IPS DF 19.7 (cell line): ENCODE results near the gene PSMB10.
"Not testable (repeated sequence)": the region's sequence is repeated elsewhere in the genome, so short reads cannot be mapped to it uniquely, and the experiment has no call there.

ENCODE experiments used
- DNase-seq: peaks from one replicate; pipeline ENCODE4 v3.0.0-alpha.2; 2013; ENCODE audit warnings: low read depth, low spot score

The PSMB10 gene

DNA sequence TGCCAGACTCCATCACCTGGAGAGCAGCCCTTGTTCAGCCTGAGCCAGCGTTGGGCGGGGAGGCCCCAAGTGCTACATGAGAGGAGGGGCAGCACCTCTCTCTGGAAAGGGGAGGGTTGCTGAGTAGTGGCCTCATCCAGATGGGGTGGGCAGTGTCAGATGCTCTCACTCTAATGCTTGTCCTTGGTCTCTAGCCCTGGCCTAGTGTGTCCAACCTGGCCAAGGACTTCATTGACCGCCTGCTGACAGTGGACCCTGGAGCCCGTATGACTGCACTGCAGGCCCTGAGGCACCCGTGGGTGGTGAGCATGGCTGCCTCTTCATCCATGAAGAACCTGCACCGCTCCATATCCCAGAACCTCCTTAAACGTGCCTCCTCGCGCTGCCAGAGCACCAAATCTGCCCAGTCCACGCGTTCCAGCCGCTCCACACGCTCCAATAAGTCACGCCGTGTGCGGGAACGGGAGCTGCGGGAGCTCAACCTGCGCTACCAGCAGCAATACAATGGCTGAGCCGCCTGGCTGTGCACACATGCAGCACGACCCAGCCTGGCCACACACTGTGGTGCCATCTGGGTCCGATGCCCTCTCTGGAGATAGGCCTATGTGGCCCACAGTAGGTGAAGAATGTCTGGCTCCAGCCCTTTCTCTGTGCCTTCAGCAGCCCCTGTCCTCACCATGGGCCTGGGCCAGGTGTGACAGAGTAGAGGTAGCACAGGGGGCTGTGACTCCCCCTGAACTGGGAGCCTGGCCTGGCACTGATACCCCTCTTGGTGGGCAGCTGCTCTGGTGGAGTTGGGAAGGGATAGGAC lies 9.3 kb downstream of the PSMB10 start:
- no peak for DNase-seq

DNA sequence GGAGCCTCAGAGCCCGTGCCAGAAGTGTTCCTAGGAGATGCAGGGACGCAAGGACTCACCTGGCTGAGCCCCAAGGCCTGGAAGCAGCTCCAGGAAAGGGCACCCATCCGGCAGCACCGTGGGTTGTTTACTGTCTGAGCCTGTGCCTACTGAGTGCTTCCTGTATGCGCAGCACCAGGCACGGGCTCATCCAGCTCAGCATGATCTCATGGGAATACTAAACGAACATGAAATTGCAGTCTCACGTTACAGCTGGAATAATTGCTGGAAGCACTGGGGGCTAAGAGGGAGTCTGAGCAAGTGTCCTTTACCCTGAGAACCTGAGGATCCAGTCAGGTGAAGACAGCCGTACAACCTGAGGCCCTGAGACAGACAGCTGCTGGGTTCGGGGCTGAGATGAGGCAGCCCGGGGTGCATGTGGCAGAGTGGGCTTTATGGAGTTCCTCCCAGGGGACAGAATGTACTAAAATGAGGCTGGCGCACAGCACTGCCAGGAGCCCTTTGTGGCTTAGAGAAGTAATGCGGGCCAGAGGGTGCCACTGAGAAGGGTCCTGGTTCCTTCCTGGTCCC lies 10.4 kb downstream of the PSMB10 start:
- DNase-seq, result no peak

DNA sequence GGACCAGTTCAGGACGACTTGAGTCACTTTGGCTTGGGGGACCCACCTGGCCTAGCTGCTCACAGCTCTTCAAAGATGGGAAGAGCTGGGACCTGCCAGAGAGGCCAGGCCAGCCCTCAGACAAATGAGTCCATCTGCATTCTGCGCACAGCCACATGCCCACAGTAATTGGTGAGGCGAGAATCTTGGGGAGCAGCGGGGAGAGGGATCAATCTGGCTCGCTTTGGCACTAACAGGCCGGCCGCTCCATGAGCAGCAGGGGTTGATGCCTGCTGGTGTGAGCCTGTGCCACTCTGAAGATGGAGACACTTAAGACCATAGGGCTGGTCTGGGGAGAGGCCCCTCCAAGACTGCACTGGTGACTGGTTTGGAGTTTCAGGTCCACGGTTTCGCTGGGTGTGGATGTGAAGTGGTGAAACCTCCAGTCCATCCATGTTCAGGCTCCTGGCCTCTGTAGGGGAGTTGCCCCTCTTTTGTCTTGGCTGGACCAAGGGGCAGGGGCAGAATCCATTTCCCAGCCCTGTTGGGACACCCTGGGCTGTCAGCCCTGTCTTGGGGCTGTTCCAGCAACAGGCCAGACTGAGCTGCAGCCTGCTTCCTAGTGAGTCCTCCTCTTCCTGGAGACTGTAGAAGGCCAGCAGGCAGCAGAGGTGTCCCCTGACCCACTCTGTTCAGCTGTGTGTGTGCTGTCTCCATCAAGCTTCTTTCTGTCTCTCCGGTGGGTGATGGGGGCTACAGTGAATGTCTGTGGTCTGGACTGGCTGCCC lies 12.3 kb downstream of the PSMB10 start:
- no peak for DNase-seq

DNA sequence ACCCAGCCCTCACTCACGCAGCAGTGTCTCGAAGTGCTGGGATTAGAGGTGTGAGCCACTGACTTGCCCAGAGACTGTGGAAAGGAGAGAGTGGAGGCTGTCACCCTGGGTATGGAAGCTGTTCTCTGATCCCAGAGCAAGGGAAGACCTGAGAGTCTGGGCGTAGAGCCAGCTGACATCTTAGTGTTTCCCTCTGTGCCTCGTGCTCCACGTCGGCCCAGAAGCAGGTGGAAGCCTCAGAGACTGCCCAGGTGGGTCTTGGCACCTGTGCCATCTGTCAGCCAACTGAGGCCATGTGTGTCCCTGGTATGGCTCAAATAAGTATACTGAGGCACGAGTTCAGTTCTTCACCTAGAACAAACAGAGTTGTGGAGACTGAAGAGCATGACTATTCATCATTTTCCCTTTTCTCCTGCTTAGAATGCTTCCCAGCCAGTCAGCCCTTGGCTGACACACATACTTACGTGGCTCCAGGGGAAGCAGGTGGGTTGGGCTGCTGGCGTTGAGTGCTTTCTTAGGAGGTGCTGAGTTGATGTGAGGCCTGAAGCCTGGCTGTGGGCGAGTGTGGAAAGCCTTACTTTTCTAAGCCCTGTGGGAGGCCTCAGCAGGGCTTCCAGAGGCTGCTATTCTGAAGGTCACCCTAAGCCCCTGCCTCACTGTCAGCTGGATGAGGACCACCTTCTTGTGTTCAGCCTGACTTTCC lies 13.1 kb downstream of the PSMB10 start:
- no peak for DNase-seq

DNA sequence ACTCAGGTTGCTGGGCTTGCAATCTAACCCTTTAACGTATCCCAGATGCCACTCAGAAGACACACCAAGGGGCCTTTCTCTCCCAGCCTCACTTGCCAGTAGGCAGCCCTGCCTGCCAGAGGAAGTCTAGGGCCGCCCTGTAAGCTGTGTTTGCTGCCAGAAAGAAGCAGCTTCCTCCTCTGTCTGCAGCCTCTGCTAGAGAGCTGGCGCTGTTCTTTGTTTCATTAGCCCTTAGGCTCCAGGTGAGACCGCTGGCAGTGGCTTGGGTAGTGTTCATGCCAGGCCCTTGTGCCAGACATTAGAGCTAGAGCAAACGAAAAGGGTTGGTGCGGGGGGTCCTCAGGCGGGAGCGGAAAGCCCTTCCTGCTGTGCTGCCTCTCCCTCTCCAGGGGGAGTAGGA lies 13.9 kb downstream of the PSMB10 start:
- no peak for DNase-seq

DNA sequence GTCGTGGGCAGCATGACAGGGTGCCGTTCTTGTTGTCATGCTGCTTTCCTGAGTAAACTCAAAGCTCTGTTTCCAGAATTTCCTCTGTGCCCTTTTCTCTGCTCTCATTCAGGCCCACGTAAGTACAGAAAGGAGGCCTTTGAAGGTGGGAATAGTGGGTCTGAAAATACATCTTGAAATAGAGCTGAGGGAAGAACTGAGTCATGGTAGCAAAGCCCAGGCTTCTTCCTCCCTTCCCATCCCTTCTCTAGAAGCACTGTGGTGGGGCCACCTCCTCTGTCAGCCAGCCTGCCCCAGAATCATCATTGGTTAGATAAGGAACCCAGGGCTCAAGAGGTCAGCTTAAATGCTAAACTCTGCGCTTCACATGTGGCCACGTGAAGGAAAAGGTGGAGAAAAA lies 14.4 kb downstream of the PSMB10 start:
- DNase-seq, result no peak

DNA sequence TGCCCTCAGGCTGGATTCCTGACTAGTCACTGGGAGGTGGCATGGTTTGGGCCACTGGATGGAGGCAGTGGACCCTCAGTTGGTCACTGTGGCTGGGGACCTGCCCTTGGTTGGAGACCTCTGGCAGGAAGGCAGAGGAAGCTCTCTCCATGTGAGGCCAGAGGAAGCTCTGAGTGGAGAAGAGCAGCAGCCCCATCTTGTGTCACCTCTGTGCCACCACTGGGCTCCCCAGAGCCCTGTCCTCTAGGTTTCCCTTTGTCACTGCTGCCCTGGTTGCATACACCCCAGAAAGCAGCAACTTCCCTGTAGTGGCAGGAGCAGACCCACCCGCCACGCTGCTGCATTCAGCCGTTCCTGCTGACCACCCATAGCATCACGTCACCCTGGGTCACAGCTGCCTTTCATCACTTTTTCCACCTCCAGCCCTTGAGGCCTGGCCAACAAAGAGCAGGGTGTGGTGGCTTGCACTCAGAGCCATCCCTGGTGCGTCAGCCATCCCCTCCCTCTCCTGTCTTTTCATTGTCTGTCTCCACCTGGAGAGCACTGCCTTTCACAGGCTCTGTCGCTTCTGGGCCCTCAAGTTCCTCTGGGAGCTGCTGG lies 16.9 kb downstream of the PSMB10 start:
- no peak for DNase-seq

DNA sequence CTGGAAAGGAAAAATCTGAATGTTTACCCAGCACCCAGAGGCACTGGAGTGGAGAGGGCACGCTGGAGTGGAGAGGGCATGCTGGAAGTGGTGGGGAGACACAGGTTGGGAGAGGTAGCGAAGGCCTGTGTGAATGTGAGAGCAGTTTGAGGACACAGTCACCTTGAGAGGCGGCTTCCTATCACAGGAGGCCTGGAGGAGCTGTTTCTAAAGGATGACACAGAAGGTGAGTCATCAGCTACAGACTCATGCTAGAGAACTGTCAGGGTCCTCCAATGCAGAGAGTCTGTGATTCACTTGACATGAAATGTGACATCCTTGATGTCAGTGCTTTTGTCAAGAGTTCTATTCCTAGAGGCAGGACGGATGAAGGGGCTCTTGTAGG lies 18.8 kb downstream of the PSMB10 start:
- no peak for DNase-seq

DNA sequence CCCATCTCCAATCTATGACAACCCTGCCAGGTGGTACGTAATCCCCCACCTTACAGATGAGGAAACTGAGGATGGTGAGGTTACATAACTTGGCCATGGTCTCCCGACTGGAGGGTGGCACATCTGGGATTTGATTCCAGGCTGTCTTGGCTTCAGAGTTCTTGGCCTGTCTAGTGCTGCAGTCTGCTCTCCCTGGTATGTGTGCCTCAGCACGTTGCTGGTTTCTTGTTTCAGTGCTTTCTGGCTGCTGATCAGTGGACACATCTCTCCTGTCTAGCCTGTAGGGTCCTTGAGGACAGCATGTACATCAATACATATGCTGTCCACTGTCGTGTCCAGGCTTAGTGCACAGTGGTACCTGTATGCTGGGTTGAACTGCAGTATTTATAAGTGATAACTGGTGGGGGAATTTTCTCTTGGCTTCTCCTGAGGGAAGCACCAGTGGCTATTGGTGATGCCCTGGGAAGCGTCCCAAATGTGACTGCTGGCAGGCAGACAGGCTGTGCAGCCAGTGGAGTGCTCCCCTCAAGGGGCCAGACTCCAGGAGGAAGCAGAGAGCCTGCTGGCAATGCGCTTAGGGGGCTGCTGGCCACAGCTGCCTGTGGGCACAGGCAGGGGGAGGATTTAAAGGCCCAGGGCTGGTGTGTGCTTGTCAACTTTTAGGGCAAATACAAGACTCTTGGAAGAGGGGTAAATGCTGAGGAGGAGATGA lies 19.4 kb downstream of the PSMB10 start:
- DNase-seq, result no peak

DNA sequence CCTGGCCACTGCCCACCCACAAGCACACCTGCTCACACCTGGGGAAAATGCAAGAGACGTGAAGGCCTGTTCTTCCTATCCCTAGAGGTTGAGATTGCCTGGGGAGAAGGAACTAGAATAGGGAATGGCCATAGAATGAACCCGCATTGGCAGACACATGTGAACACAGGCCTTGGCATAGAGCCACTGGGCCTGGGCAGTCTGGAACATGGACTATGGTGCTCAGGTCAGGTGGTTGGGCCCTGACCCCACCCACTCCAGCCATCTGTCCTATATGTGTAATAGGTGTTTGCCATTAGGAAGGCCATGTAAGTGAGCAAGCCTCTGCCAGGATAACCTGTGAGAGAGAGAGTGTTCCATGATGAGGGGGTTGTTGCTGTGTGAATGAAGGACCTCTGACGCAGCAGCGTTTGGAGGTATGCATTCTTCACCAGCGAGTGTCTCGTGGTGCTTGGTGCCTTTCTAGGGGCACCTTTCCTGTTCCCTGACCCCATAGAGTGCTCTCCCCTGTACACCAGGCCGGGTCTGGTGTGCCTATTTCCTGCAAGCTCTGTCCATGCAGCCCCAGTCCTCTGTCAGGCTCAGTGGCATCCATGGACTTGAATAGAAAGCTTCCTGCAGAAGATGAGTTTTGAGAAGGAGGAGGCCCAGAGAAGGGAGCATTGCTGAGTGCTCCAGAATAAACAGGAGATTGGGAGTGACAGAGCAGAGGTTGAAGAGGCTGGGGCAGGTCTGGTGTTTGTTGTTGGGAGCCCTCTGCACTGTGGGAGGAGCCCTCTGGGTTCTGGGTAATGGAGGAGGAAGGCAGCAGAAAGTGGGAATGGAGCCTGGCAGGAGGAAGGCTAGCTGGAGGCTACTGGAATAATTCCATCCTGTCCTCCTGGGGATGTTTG lies 20.6 kb downstream of the PSMB10 start:
- no peak for DNase-seq

DNA sequence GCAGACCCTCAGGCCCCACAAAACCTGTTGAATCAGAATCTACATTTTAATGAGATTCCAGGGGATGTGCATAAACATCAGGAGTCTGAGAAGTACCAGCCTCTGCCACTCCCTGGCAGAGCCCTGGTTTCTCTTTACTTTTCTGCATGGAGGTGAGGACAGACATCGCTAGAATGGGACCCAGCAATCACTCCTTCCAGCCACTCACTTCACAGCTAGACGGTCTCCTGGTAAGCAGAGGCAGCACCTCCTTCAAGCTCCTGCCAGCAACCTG lies 21.2 kb downstream of the PSMB10 start:
- DNase-seq, result not testable (repeated sequence)

DNA sequence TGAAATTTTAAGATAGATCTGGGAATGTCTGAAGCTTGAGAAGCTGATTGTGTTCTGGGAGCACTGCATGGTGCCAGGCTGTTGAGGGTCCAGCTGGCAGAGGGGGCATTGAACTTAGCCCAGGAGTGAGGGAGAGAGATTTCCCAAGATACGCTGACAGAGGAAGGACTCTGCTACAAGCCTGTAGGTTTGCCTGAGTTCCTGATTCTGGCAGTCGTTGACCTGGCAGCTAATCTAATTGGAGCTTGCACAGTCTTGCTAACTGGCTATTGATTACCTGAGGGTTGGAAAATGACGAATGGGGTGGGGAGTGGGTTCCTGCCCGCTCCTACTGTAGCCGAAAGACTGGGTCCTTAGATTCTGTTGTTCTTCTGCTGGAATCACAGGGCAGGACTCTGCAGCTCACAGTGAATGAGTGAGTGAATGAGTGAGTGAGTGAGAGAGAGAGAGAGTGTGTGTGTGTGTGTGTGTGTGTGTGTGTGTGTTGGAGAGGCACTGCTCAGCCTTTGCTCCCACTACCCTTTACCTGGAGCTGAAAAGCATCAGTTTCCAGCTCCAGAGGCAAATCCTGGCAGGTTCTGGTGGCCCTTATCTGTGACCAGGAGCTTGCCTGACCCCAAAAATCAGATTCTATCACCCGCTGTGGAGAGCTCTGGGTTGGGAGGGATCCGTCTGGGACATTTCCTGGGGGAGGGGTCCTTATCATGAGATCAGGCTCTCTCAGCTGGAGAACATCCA lies 21.7 kb downstream of the PSMB10 start:
- no peak for DNase-seq

DNA sequence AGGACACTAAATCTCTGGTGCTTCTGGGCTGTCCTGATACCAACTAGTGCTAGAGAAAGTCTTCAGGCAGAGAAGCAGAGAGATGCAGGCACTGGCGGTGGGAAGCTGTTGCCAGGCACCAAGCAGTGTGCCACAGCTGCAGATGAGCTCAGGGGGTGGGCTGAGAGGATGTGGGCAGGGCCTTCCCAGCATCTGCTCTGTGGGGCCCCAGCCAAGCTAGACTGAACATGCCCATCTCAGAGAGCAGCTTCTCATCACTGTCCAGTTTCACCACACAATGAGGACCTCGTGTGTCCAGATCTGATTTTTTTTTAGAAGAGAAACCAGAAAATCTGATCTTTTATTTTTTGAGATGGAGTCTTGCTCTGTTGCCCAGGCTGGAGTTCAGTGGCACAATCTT lies 26.5 kb downstream of the PSMB10 start:
- DNase-seq, result no peak

DNA sequence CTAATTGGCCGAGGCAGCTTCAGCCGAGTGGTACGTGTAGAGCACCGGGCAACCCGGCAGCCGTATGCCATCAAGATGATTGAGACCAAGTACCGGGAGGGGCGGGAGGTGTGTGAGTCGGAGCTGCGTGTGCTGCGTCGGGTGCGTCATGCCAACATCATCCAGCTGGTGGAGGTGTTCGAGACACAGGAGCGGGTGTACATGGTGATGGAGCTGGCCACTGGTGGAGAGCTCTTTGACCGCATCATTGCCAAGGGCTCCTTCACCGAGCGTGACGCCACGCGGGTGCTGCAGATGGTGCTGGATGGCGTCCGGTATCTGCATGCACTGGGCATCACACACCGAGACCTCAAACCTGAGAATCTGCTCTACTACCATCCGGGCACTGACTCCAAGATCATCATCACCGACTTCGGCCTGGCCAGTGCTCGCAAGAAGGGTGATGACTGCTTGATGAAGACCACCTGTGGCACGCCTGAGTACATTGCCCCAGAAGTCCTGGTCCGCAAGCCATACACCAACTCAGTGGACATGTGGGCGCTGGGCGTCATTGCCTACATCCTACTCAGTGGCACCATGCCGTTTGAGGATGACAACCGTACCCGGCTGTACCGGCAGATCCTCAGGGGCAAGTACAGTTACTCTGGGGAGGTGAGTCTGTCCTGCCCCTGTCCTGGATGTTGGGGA lies 27.5 kb downstream of the PSMB10 start:
- no peak for DNase-seq

DNA sequence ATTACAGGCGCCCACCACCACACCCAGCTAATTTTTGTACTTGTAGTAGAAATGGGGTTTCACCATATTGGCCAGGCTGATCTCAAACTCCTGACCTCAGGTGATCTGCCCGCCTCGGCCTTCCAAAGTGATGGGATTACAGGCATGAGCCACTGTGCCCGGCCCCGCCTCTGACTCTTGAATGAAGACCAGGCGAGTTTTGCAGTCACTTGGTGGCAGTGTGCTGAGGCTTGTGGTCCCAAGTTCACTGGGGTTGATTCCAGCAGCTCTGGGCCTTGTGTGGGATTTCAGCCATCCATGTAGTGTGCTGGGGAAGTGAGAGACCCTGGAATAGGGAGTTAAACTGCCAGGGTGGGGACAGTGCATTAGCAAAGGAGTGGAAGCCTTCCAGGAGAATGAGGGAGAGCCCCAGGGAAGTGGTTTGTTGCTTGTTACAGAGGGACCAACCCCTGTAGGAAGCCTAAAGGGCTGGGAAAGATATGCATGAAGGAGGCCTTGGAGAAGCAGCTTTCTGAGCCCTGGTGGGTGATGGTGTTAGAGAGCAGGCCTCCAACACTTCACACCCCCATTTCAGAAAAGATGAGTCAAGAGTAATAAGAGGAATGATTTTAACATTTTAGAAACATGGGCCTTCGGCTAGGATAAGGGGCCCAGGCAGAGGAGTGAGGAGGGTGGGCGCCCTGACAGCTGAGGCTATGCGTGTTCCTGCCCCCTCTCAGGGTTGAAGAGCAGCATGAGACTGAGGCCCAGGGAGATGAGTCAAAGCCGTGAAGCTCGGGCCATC lies 29.1 kb downstream of the PSMB10 start:
- DNase-seq, result no peak

DNA sequence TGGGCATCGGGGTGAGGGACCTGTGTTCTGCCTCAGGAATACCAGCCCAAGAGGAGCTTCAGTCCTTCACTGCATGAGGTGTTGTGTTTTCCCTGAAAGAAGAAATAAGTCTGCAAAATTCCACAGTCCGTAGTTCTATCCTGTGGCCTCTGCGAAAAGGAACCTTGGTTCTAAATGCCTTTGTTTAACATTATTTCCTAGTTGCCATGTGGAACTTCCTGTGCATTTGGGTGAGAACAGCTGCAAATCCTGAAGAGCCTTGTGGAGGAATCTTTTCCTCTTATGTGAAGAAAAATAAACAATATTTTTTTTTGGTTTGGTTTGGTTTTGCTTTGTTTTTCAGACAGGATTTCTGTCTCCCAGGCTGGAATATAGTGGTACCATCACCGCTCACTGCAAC lies 33.8 kb downstream of the PSMB10 start:
- no peak for DNase-seq

DNA sequence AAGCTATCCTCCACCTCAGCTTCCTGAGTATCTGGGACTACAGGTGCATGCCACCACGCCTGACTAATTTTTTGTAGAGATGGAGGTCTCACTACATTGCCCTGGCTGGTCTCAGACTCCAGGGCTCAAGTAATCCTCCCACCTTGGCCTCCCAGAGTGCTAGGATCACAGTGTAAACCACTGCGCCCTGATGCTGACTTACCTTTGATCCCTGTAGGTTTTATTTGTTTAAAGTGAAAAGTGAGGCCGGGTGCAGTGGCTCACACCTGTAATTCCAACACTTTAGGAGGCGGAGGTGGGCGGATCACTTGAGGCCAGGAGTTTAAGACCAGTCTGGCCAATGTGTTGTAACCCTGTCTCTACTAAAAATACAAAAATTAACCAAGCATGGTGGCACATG lies 34.9 kb downstream of the PSMB10 start:
- no peak for DNase-seq

DNA sequence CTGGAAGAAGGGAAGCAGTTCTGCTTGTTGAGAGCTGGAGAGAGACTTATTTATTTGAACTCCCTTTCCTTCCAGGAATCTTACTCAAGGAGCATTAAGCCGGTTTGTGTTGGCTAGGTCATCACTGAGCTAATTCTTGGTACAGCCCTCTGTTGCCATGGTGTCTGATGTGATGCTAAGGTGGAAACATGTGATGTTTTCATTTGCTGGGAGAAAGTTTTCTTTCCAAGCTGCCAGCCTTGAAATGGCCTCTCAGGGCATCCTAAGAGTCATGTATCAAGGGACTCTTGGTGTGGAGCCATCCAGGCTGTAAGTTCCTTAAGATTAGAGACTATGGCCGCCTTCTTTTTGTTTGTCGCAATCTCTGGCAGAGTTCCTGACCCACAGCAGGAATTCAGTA lies 39.4 kb downstream of the PSMB10 start:
- no peak for DNase-seq
